SK-N-SH (cell line): ENCODE results near the gene BAG5.
A peak's percentile ranks its signal among the peaks of the same experiment; 100 is the strongest.

ENCODE experiments used
- ELF1 ChIP-seq: IDR thresholded peaks from 2 replicates; pipeline ENCODE4 v1.4.0; 2012
- EP300 ChIP-seq, 2 experiments: IDR thresholded peaks; 2 replicates each; pipeline versions ENCODE4 v1.4.0 to v1.6.1; 2012; ENCODE audit warnings: borderline replicate concordance in 1 of 2, low read depth in 1 of 2, low read length in 1 of 2
- FOSL2 ChIP-seq: IDR thresholded peaks from 2 replicates; pipeline ENCODE4 v1.4.0; 2012; ENCODE audit warnings: low read depth, mild to moderate bottlenecking, moderate library complexity, borderline replicate concordance
- FOXJ3 ChIP-seq: sonication (generic); formaldehyde crosslinking; IDR thresholded peaks from 2 replicates; pipeline ENCODE4 v1.5.1; 2020; ENCODE audit warnings: mild to moderate bottlenecking, missing genetic modification reagents
- GATA2 ChIP-seq: sonication (generic); formaldehyde crosslinking; IDR thresholded peaks from 2 replicates; pipeline ENCODE4 v1.5.0; 2020; ENCODE audit warnings: mild to moderate bottlenecking, missing genetic modification reagents
- JUND ChIP-seq: IDR thresholded peaks from 2 replicates; pipeline ENCODE4 v1.4.0; 2012
- RAD21 ChIP-seq: IDR thresholded peaks from 2 replicates; pipeline ENCODE4 v1.6.1; 2012; ENCODE audit warnings: mild to moderate bottlenecking, low read length
- RFX5 ChIP-seq: IDR thresholded peaks from 2 replicates; pipeline ENCODE4 v1.6.1; 2012; ENCODE audit warnings: mild to moderate bottlenecking, improper control_type of control experiment, low read length
- SIN3A ChIP-seq: IDR thresholded peaks from 2 replicates; pipeline ENCODE4 v1.6.1; 2012; ENCODE audit warnings: low read depth, mild to moderate bottlenecking, low read length, moderate library complexity, borderline replicate concordance
- TCF12 ChIP-seq: IDR thresholded peaks from 2 replicates; pipeline ENCODE4 v1.4.0; 2012
- YY1 ChIP-seq: IDR thresholded peaks from 2 replicates; pipeline ENCODE4 v1.4.0; 2012; ENCODE audit warnings: low read depth, mild to moderate bottlenecking
- TF ChIP-seq, protein P1 (sequence below): fragments of 200-600 bp; sonication (generic); IDR thresholded peaks from 2 replicates; pipeline ENCODE4 v1.6.1; 2017; ENCODE audit warnings: antibody characterized with exemption, mild to moderate bottlenecking, moderate library complexity
- TF ChIP-seq, protein P2 (sequence below): IDR thresholded peaks from 2 replicates; pipeline ENCODE4 v1.4.0; 2012; ENCODE audit warnings: low read depth
- TF ChIP-seq, protein P3 (sequence below): IDR thresholded peaks from 2 replicates; pipeline ENCODE4 v1.4.0; 2012; ENCODE audit warnings: low read depth, borderline replicate concordance

DNA sequence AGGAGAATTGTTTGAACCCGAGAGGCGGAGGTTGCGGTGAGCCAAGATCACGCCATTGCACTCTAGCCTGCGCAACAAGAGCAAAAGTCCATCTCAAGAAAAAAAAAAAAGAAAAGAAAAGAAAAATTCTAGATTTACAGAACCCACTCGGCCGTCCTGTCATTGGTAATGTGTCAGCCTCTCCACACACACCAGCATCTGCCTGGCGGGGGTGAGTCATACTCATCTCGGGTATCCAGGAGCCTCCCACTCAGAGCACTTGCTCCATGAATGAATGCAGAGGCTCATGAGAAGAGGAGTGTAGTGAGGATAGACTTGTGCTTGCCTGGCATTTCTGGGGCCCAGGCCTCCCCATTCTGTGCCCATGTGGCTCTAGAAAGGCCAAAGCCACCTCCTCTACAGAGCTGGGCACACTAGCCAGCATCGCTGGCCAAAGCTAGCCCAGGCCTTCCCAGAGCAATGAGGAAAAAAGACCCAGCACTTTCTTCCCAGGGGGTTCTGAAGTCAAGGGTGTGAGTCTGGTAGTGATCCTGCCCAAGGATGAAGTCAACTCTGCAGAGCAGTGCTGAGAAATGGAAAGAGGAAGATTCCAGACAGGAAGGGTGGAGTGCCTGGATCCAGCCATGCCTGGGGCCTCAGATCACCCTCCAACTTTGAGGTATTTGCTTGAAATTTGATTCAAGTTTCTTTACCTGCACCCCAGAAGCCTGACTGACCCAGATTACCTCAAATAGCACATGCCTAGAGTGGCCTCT lies 35.3 kb upstream of the BAG5 start:
- TF ChIP-seq, protein P1, sequence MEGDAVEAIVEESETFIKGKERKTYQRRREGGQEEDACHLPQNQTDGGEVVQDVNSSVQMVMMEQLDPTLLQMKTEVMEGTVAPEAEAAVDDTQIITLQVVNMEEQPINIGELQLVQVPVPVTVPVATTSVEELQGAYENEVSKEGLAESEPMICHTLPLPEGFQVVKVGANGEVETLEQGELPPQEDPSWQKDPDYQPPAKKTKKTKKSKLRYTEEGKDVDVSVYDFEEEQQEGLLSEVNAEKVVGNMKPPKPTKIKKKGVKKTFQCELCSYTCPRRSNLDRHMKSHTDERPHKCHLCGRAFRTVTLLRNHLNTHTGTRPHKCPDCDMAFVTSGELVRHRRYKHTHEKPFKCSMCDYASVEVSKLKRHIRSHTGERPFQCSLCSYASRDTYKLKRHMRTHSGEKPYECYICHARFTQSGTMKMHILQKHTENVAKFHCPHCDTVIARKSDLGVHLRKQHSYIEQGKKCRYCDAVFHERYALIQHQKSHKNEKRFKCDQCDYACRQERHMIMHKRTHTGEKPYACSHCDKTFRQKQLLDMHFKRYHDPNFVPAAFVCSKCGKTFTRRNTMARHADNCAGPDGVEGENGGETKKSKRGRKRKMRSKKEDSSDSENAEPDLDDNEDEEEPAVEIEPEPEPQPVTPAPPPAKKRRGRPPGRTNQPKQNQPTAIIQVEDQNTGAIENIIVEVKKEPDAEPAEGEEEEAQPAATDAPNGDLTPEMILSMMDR = no peak
- TF ChIP-seq JUND (peak; percentile 88), FOXJ3 (CRISPR knock-in tag) (no peak), EP300 (IDR thresholded peaks at IDR 0.05; ENCODE audit: borderline replicate concordance in 1 of 2, low read depth in 1 of 2, low read length in 1 of 2) (no peak), RFX5 (no peak), FOSL2 (peak; percentile 93), GATA2 (no peak), YY1 (no peak), TCF12 (peak; percentile 72; the same call in 1 of the 2 replicates), ELF1 (no peak), SIN3A (peak; percentile 90; the same call in 1 of the 2 replicates), RAD21 (no peak)
- TF ChIP-seq, protein P2, sequence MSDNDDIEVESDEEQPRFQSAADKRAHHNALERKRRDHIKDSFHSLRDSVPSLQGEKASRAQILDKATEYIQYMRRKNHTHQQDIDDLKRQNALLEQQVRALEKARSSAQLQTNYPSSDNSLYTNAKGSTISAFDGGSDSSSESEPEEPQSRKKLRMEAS = peak; percentile 62
- TF ChIP-seq, protein P3, sequence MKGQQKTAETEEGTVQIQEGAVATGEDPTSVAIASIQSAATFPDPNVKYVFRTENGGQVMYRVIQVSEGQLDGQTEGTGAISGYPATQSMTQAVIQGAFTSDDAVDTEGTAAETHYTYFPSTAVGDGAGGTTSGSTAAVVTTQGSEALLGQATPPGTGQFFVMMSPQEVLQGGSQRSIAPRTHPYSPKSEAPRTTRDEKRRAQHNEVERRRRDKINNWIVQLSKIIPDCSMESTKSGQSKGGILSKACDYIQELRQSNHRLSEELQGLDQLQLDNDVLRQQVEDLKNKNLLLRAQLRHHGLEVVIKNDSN = no peak
